GM12864 (cell line): ENCODE results near the gene ITGBL1.

Experiments used
- DNase-seq: peaks from one replicate; pipeline ENCODE4 v3.0.0-alpha.2; 2011; ENCODE audit warnings: low read depth
- H3K4me3 ChIP-seq: 2 replicates; pipeline ENCODE4 v1.5.1; 2011; ENCODE audit warnings: mild to moderate bottlenecking, low read depth, low read length, control low read depth
- TF ChIP-seq, protein P1 (sequence below): IDR thresholded peaks from 2 replicates; pipeline ENCODE4 v1.5.1; 2011; ENCODE audit warnings: low read depth, mild to moderate bottlenecking, moderate library complexity, low read length, control low read depth, inconsistent platforms; ENCODE audit errors: missing control alignments

The ITGBL1 gene

DNA sequence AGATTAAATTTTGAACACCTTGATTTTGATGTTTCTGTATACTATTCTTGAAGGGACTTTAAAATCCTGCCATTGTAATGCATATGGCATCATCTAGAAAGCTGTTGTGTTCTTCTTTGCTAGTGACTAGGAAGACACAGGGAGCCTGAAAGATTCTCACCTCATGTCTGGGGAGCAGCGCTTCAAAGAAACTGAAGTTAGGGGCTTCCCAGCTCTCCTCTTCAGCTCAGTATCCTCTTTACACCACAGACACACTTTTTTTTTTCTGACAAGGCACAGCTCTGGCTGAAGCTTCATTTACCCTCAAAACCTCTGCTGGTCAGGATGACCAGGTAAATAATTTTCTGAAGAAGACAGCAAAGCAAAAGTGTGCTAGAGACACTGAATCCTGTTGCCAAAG lies 255.6 kb downstream of the ITGBL1 start:
- H3K4me3 ChIP-seq = no peak overlapping the region
- TF ChIP-seq, protein P1, sequence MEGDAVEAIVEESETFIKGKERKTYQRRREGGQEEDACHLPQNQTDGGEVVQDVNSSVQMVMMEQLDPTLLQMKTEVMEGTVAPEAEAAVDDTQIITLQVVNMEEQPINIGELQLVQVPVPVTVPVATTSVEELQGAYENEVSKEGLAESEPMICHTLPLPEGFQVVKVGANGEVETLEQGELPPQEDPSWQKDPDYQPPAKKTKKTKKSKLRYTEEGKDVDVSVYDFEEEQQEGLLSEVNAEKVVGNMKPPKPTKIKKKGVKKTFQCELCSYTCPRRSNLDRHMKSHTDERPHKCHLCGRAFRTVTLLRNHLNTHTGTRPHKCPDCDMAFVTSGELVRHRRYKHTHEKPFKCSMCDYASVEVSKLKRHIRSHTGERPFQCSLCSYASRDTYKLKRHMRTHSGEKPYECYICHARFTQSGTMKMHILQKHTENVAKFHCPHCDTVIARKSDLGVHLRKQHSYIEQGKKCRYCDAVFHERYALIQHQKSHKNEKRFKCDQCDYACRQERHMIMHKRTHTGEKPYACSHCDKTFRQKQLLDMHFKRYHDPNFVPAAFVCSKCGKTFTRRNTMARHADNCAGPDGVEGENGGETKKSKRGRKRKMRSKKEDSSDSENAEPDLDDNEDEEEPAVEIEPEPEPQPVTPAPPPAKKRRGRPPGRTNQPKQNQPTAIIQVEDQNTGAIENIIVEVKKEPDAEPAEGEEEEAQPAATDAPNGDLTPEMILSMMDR = no peak
- no peak for DNase-seq

DNA sequence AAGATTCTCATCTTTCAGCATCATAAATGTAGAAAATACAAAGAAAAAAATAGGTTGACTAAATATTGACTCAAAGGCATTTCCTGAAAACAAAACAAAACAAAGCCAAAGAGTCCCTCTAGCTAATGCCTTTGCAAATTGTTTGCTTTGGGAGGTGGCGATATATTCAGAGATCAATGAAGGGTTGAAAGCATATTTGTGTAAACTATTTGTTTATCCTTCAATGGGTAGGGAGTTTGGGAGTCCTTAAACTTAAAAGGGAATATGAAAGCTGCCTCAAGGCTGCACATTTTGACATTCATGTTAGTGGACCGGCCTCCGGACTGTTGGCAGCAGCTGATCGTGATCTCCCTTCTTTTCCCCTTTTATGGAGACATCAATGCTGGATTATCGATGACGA lies 257.5 kb downstream of the ITGBL1 start:
- H3K4me3 ChIP-seq = no peak overlapping the region
- DNase-seq = no peak
- TF ChIP-seq, protein P1 = no peak

DNA sequence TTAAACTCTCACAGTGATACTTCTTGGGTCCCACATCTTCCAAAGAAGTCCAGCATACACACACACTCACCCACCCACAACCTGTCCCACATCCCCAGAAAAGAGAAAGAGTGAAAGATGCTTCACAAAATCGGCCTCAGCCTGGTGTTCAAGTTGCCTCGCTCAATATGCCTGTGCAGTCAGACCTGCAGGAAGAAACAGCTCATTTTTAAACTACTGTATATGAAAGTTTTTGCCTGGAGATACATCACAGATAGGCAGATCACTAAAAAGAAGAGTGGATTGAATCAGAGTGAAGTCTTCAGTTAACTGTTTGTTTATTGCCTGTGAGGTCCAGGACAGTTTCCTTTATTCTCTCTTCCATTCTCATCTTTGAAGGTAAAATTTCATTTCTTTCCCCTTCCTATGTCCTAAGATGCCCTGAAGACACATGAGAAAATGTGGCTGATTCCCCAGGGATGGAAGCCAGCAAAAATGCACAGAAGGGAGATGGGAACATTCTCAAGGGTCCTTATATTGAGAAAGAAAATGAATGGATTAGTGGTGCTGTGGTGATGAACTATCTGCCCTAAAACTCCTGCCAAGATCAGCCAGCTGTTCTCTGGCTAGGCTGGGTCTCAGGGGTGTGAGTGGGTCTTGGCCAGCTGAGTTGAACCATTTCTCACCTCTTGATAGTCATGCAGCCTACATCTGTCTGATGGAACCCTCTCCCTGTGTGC lies 259.0 kb downstream of the ITGBL1 start:
- DNase-seq = no peak
- H3K4me3 ChIP-seq = no peak overlapping the region
- TF ChIP-seq, protein P1 = no peak

DNA sequence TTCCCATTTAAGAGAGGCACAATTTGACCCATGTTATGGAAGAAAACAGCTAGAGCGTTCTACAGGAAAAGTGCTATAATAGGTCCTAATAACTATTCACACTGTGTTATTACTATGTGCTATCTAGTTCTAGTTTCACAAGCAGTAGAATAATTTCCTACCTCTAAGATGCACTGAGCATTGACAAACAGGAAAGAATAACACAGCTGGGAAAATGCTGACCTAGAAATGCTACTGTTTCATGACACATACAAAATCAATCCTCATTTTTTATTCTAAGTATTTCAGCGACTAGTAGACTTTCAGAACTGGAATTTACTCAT lies 259.5 kb downstream of the ITGBL1 start:
- no peak overlapping the region for H3K4me3 ChIP-seq
- no peak for DNase-seq
- TF ChIP-seq, protein P1 = no peak

DNA sequence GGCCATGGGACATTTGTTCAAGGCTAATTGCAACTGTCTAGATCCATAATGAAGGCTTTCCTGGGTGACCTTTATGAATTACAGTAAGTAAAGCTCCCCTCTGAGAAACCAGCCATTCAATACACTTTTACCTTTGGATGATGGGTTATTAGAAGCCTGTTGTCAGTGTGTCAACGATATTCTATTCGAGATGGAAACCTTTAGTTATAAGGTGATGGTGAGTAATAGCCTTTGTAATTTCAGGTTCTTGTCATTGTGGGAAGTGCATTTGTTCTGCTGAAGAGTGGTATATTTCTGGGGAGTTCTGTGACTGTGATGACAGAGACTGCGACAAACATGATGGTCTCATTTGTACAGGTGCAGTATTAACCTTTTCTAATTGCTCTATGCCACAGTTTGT lies 261.7 kb downstream of the ITGBL1 start:
- TF ChIP-seq, protein P1 = no peak
- no peak overlapping the region for H3K4me3 ChIP-seq
- no peak for DNase-seq

DNA sequence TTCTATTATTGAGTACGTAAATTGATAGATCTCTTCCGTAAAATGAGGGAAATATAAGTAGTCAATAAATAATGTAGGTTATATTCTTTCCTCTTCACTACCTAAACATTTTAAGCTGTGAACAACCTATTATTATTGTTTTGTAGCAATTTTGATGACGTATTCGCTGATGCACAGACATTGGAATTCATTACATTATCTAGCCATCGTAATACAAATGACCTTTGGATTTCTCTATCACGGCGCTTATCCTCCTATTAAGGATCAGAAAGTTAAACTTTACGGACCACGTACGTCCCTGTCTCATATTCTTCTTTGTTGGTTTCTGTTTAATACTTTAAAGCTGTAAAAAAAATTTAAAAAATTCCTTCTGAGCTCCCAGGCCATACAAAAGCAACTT lies 264.9 kb downstream of the ITGBL1 start:
- TF ChIP-seq, protein P1 = no peak
- no peak overlapping the region for H3K4me3 ChIP-seq
- no peak for DNase-seq

DNA sequence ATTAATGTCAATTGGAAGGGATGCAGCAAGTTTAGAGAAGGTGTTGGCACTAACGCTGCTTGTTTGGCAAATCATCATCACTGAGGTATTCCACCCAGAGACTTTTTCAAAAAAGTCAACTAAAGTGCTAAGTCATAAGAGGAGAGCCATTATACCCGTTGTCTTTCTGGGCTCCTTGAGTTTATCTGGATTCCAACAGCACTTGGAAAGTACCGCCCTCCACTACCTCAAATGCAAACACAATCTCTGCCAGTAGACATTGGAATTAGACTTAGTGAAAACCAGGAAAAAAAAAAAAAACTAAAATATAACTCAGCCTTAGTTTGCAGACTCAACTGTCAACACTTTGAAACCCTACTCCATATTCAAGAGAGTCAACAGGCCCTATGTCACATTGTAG lies 266.0 kb downstream of the ITGBL1 start:
- TF ChIP-seq, protein P1 = no peak
- no peak overlapping the region for H3K4me3 ChIP-seq
- no peak for DNase-seq
